Psoas muscle (tissue), 8 donors: ENCODE results near the gene OTOP3. TPM values are rescaled to one million over a fixed set of nuclear protein-coding genes. Genes with fewer than 3 reads are reported as not detected.

ENCODE experiments used
- ATAC-seq, 4 donors: fragments of 200-7000 bp; cut with Tn5 transposase; one replicate each; pipeline ENCODE4 v1.9.1; 2020; ENCODE audit warnings: moderate library complexity in 3 of 4, mild to moderate bottlenecking in 2 of 4
- DNase-seq, 2 donors: peaks; one replicate each; pipeline ENCODE4 v3.0.0-alpha.2; 2020
- H3K27ac ChIP-seq: fragments of 200-600 bp; one replicate; pipeline ENCODE4 v1.8.0; 2022
- H3K27me3 ChIP-seq, 3 donors: fragments of 200-600 bp in 1 of 3; one replicate each; pipeline versions ENCODE4 v1.6.1 to v1.8.0; 2013 to 2022; ENCODE audit warnings: low read length in 2 of 3, mild to moderate bottlenecking in 2 of 3, moderate library complexity in 1 of 3; ENCODE audit not compliant: insufficient read depth in 3 of 3
- H3K36me3 ChIP-seq, 2 donors: fragments of 200-600 bp in 1 of 2; one replicate each; pipeline versions ENCODE4 v1.6.1 to v1.8.0; 2013 to 2022; ENCODE audit warnings: low read depth in 1 of 2, mild to moderate bottlenecking in 1 of 2, moderate library complexity in 1 of 2; ENCODE audit not compliant: insufficient read depth in 1 of 2
- H3K4me1 ChIP-seq: fragments of 200-600 bp; one replicate; pipeline ENCODE4 v1.8.0; 2022
- H3K4me3 ChIP-seq: fragments of 200-600 bp; one replicate; pipeline ENCODE4 v1.8.0; 2022; ENCODE audit warnings: mild to moderate bottlenecking
- H3K9me3 ChIP-seq: fragments of 200-600 bp; one replicate; pipeline ENCODE4 v1.8.0; 2022
- CTCF ChIP-seq: fragments of 200-600 bp; IDR thresholded peaks from one replicate; pipeline ENCODE4 v1.8.0; 2022; ENCODE audit warnings: antibody characterized with exemption
- WGBS, 3 donors: extraction: QIAGEN DNeasy Blood & Tissue Kit; methylation state at CpG; one replicate each; pipeline versions ENCODE4 v1.1.6 to v1.1.7; 2013; 5-methylcytosine and 5-hydroxymethylcytosine counted together
- intact Hi-C, 2 donors: fragments of 100-400 bp; cut with DNase I; formaldehyde crosslinking; loops; one replicate each; pipeline versions ENCODE4 v1.11.0 to v1.14.2; 2022
- long read RNA-seq, 2 donors: library from polyadenylated mRNA; unstranded; transcript quantifications; one replicate each; pipeline ENCODE4 v2.0.0, GENCODE V29; 2021
- polyA plus RNA-seq, 3 donors: library from polyadenylated mRNA; stranded (reverse); fragments of 200-250 nt; gene quantifications; one replicate each; pipeline ENCODE4 v1.2.3, GENCODE V29; 2013
- total RNA-seq, 4 donors: library from RNA; stranded (reverse); fragmentation: NEBNext Ultra II Directional in 2 of 4; extraction: Animal tissue kit (Norgen Biotek cat#: 25700) in 2 of 4; gene quantifications; one replicate each; pipeline versions ENCODE4 v1.2.1 to v1.2.4, GENCODE V29; 2021 to 2023
- donor health status: healthy with polysubstance abuse.
- donor health status: DM: no; HTN: no; CAD: no; lungs with moderate emphysema.
- donor health status: Bipolar disorder and iron deficiency.
- donor health status: healthy.
- donor health status: DM: yes; HTN: yes; CAD: no.
- donor health status: DM: no; HTN: no; CAD: no.
- donor health status: DM: no; HTN: no; CAD: no.
- donor health status: DM: yes; HTN: yes; CAD: no.

The OTOP3 gene
- not detected for total RNA-seq
- polyA plus RNA-seq = under 1 TPM in 1 of 3 donors, not detected in 2; 0.04 TPM
- long read RNA-seq, donor 1 = 0 reads
- long read RNA-seq, donor 2 = 0 reads

- ATAC-seq (peak in 1 of 4 donors; percentile 14), DNase-seq (no peak)
- Histone ChIP-seq H3K4me1 (no peaks in the 10 kb centered on the region), H3K9me3 (no peaks in the 10 kb centered on the region), H3K27me3 (peaks cover 0 to 76% (median 17%) of the 10 kb centered on the region in 3 donors), H3K36me3 (no peaks in the 10 kb centered on the region), H3K4me3 (no peak within 1 kb of the TSS), H3K27ac (no peak within 1 kb of the TSS)
- WGBS, 3 donors = 3 to 4% (median 3%) methylated on average over 67 to 78 of the region's 78 CpGs
- intact Hi-C loops = no loop called here
- TF ChIP-seq CTCF = no peak
These were observed at the start of gene OTOP3 for GRCh38 chr17:74935585-74936469. Gene OTOP3 (plus strand): TSS chr17:74935898. CDS start chr17:74935922, 24 bp downstream.

GRCh38 chr17:74888469-74888868 is 47.2 kb upstream of the OTOP3 start:
- H3K27me3 ChIP-seq = peaks cover 0 to 51% (median 13%) of the 10 kb centered on the region in 3 donors
- ATAC-seq = no peak
- H3K9me3 ChIP-seq = no peaks in the 10 kb centered on the region
- no peak overlapping the region for H3K27ac ChIP-seq
- no peak for TF ChIP-seq CTCF
- no peaks in the 10 kb centered on the region for H3K36me3 ChIP-seq
- DNase-seq = no peak
- no peaks in the 10 kb centered on the region for H3K4me1 ChIP-seq
- intact Hi-C loops = no loop called here
- WGBS, 3 donors = 40 to 44% (median 40%) methylated on average over 13 of the region's 13 CpGs
- no peak overlapping the region for H3K4me3 ChIP-seq

- ATAC-seq = no peak
- H3K4me3 ChIP-seq = no peak overlapping the region
- no peak overlapping the region for H3K27ac ChIP-seq
- no peaks in the 10 kb centered on the region for H3K9me3 ChIP-seq
- intact Hi-C loops = no loop called here
- peaks cover 0 to 66% (median 20%) of the 10 kb centered on the region in 3 donors for H3K27me3 ChIP-seq
- no peak for TF ChIP-seq CTCF
- H3K4me1 ChIP-seq = no peaks in the 10 kb centered on the region
- WGBS, 3 donors = 85 to 88% (median 85%) methylated on average over 7 of the region's 7 CpGs
- H3K36me3 ChIP-seq = no peaks in the 10 kb centered on the region
- no peak for DNase-seq
These were observed 45.1 kb upstream of the OTOP3 start for GRCh38 chr17:74890554-74890953.

GRCh38 chr17:74892013-74892841 is 43.5 kb upstream of the OTOP3 start:
- intact Hi-C loops = no loop called here
- H3K4me3 ChIP-seq = no peak overlapping the region
- no peak for TF ChIP-seq CTCF
- peaks cover 0 to 73% (median 20%) of the 10 kb centered on the region in 3 donors for H3K27me3 ChIP-seq
- no peaks in the 10 kb centered on the region for H3K4me1 ChIP-seq
- no peak for DNase-seq
- no peaks in the 10 kb centered on the region for H3K9me3 ChIP-seq
- ATAC-seq = peak in 1 of 4 donors; percentile 9
- WGBS, 3 donors = 38 to 41% (median 38%) methylated on average over 20 of the region's 20 CpGs
- H3K27ac ChIP-seq = no peak overlapping the region
- no peaks in the 10 kb centered on the region for H3K36me3 ChIP-seq
